BE2C (cell line): ENCODE results near the gene TDP2.
"Not testable (repeated sequence)": the region's sequence is repeated elsewhere in the genome, so short reads cannot be mapped to it uniquely, and the experiment has no call there.

Experiments
- DNase-seq: peaks from one replicate; pipeline ENCODE4 v3.0.0-alpha.2; 2020
- H3K27me3 ChIP-seq: fragments of 250-450 bp; sonication (Bioruptor Pico); 2 replicates; pipeline ENCODE4 v1.5.1; 2020; ENCODE audit warnings: mild to moderate bottlenecking
- H3K36me3 ChIP-seq: fragments of 250-450 bp; sonication (Bioruptor Pico); 2 replicates; pipeline ENCODE4 v1.5.1; 2020; ENCODE audit warnings: mild to moderate bottlenecking
- H3K4me1 ChIP-seq: fragments of 250-450 bp; sonication (Bioruptor Pico); 2 replicates; pipeline ENCODE4 v1.5.1; 2020
- H3K4me3 ChIP-seq: 2 replicates; pipeline ENCODE4 v1.5.1; 2011; ENCODE audit warnings: low read depth, low read length
- H3K9me3 ChIP-seq: fragments of 250-450 bp; sonication (Bioruptor Pico); 2 replicates; pipeline ENCODE4 v1.5.1; 2020
- CTCF ChIP-seq: IDR thresholded peaks from 2 replicates; pipeline ENCODE4 v1.5.1; 2012; ENCODE audit warnings: mild to moderate bottlenecking, low read depth, low read length

TDP2 gene

DNA sequence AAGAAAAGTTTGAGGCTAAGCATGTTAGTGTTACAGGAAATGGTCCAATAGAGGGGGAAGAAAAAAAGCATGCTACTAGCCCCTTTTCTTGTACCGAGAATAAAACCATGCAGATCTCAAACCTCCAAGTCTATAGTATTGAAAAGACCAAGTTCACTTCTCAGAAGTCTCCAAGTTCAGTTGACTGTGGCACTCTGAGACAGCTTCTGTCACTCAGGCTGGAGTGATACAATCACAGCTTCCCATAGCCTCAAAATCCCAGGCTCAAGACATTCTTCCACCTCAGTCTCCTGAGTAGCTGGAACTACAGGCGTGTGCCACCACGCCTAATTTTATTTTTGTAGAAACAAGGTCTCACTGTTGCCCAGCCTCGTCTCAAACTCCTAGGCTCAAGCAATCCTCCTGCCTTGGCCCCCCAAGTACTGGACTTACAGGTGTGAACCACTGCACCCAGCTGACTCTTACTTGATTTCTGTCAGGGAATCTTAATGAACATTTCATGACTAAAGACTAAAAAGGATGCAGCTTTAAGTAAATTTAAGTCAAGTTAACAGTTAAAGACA is 36.1 kb upstream of the TDP2 start:
- no peak for DNase-seq

DNA sequence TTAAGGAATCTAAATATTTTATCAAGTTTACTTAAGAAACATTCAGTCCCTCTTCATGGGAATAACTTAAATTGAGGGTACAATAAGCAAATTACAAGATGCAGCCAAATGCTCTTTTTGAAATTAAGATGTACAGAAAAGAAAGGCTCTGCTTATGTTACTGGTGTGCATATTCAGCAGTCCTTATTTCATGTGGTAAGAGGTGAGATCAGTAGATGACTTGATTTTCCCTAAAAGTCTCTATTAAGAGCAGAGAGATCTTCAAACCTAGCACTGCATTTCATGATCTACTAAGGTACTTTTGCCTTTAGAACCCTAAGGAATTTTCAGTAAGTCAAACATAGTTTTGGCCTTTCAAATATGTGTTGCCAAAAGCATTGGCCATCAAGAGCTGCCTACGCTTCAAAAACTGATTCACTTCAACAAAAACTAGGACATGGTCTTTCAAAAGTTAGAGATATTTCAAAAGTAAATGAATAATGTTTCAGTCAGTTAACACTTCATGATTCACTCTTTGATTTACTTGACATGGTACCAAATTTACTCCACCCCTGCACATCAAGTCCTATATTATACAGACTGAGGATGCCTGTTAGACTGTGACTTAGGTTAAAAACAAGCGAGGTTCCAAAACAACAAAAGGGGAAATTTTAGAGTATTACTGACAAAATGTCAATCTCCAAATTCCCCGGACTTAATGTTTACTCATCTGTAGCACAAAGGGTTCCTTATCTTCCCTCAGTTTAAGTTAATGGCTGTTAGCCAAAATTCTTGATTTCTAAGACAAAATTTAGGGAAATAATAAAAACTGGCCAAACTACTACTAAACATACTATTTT is 33.0 kb upstream of the TDP2 start:
- Histone ChIP-seq H3K27me3 (no peaks in the 10 kb centered on the region), H3K36me3 (peaks cover 27% of the 10 kb centered on the region), H3K4me3 (no peak overlapping the region), H3K9me3 (no peaks in the 10 kb centered on the region), H3K4me1 (no peaks in the 10 kb centered on the region)
- TF ChIP-seq CTCF = no peak
- DNase-seq = no peak

More for the DNA sequence above, 36.1 kb upstream of the TDP2 start:
- Histone ChIP-seq H3K36me3 (peaks cover 55% of the 10 kb centered on the region), H3K4me1 (no peaks in the 10 kb centered on the region), H3K27me3 (no peaks in the 10 kb centered on the region), H3K4me3 (no peak overlapping the region), H3K9me3 (no peaks in the 10 kb centered on the region)
- TF ChIP-seq CTCF = no peak

- Histone ChIP-seq H3K36me3 (no peaks in the 10 kb centered on the region; the same call in 1 of the 2 replicates), H3K4me1 (no peaks in the 10 kb centered on the region), H3K4me3 (no peak overlapping the region), H3K9me3 (no peaks in the 10 kb centered on the region), H3K27me3 (no peaks in the 10 kb centered on the region)
- no peak for TF ChIP-seq CTCF
- no peak for DNase-seq
Observed at GRCh38 chr6:24696097-24696496, 29.4 kb upstream of the TDP2 start.

DNA sequence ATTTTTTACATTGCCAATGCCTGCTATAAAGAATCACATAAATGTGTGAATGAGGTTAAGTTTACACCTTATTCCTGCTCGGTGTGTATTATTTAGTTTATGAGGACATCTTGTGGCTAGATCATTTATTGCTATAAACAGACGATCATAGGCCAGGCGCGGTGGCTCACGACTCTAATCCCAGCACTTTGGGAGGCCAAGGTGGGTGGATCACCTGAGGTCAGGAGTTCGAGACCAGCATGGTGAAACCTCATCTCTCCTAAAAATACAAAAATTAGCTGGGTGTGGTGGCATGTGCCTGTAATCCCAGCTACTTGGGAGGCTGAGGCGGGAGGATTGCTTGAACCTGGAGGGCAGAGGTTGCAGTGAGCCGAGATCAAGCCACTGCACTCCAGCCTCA is 28.9 kb upstream of the TDP2 start:
- H3K4me1 ChIP-seq, H3K36me3 ChIP-seq, H3K27me3 ChIP-seq, H3K4me3 ChIP-seq, H3K9me3 ChIP-seq: not testable (repeated sequence)
- TF ChIP-seq CTCF = peak; percentile 43
- peak; percentile 22 for DNase-seq

GRCh38 chr6:24694198-24694597 is 27.5 kb upstream of the TDP2 start:
- Histone ChIP-seq H3K4me3 (no peak overlapping the region), H3K27me3 (no peaks in the 10 kb centered on the region), H3K9me3 (no peaks in the 10 kb centered on the region), H3K4me1 (no peaks in the 10 kb centered on the region), H3K36me3 (no peaks in the 10 kb centered on the region)
- no peak for DNase-seq
- no peak for TF ChIP-seq CTCF
